Activated naive CD4-positive, alpha-beta T cell treated with anti-CD3 and anti-CD28 coated beads, Interleukin-2, amount 50 U/mL, for 24 hours (primary cell): ENCODE measurements around the gene NT5DC2.

Experiments
- H3K27ac Mint-ChIP-seq: one replicate; pipeline ENCODE4 v1.8.0; 2021; ENCODE audit warnings: mild to moderate bottlenecking, mixed read lengths
- H3K27me3 Mint-ChIP-seq: one replicate; pipeline ENCODE4 v1.8.0; 2021; ENCODE audit warnings: mixed read lengths
- H3K36me3 Mint-ChIP-seq: one replicate; pipeline ENCODE4 v1.8.0; 2021; ENCODE audit warnings: mixed read lengths
- H3K4me1 Mint-ChIP-seq: one replicate; pipeline ENCODE4 v1.8.0; 2021; ENCODE audit warnings: mixed read lengths
- H3K4me3 Mint-ChIP-seq: one replicate; pipeline ENCODE4 v1.8.0; 2021; ENCODE audit warnings: mild to moderate bottlenecking, mixed read lengths
- H3K9me3 Mint-ChIP-seq: one replicate; pipeline ENCODE4 v1.8.0; 2021; ENCODE audit warnings: mixed read lengths

Gene NT5DC2

GRCh38 chr3:52479037-52479876, 54.4 kb downstream of the NT5DC2 start:
- Mint-ChIP-seq H3K27ac (no peak overlapping the region), H3K4me1 (no peaks in the 10 kb centered on the region), H3K27me3 (no peaks in the 10 kb centered on the region), H3K4me3 (no peak overlapping the region), H3K9me3 (no peaks in the 10 kb centered on the region), H3K36me3 (peaks cover 6% of the 10 kb centered on the region)

GRCh38 chr3:52477796-52478095, 55.9 kb downstream of the NT5DC2 start:
- no peak overlapping the region for H3K27ac Mint-ChIP-seq
- no peaks in the 10 kb centered on the region for H3K4me1 Mint-ChIP-seq
- H3K36me3 Mint-ChIP-seq = peaks cover 6% of the 10 kb centered on the region

DNA sequence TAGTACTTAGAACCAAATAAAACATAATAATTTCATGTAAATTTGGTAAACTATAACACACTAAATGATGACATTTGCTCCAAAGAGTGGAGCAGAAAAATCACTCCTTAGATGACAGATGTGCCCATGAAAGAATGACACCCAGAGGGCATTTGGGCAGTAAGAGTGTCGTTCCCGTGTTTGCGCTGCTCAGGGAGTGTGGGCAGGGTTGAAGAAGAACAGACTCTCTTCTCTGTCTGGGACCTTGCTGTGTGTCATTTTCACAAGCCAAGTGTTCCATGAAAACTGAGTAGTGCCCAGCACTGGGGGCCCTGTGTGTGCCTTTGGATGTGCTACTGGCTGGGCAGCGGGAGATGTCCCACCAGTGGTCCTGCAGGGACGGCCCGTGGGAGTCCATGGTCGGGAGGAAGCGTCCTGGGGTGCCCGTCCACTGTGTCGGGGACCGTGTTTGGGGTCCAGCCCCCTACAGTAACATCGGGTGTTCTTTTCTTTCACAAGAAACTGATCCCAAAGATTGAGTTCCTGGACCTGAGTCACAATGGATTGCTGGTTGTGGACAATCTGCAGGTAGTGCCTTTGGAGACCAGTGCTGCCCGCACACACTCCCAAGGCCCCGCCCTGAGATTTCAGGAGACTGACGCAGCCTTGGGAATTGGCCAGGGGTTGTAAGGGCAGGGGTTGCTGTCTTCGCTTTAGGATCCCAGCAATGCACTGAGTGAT, 56.4 kb downstream of the NT5DC2 start:
- Mint-ChIP-seq H3K4me1 (no peaks in the 10 kb centered on the region), H3K36me3 (peaks cover 6% of the 10 kb centered on the region), H3K4me3 (no peak overlapping the region), H3K27ac (no peak overlapping the region), H3K9me3 (no peaks in the 10 kb centered on the region), H3K27me3 (no peaks in the 10 kb centered on the region)

More at GRCh38 chr3:52477796-52478095, 55.9 kb downstream of the NT5DC2 start:
- H3K27me3 Mint-ChIP-seq = no peaks in the 10 kb centered on the region
- H3K4me3 Mint-ChIP-seq = no peak overlapping the region
- H3K9me3 Mint-ChIP-seq = no peaks in the 10 kb centered on the region
